SH-SY5Y (cell line): ENCODE measurements around the gene TREX2.

Experiments used
- GATA2 ChIP-seq: IDR thresholded peaks from 2 replicates; pipeline ENCODE4 v1.6.1; 2011; ENCODE audit warnings: mild to moderate bottlenecking, low read depth, low read length
- GATA3 ChIP-seq: IDR thresholded peaks from 2 replicates; pipeline ENCODE4 v1.6.1; 2011; ENCODE audit warnings: low read depth, mild to moderate bottlenecking, low read length, moderate library complexity

DNA sequence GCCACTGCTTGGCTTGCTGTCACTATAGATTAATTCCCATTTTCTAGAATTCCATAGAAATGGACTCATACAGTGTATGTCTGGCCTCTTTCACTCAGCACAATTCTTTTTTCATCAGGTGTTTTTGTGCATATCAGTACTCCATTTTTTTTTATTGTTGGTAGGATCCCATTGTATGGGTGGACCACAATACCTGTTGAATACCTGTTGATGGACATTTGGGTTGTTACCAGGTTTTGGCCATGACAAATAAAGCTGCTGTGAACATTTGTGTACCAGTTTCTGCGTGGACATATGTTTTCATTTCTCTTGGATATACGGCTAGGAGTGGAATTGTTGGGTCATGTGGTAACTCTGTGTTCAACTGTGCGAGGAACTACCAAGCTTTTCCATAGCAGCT is 19.7 kb downstream of the TREX2 start:
- TF ChIP-seq GATA3 (no peak), GATA2 (no peak)
